Measurements from ENCODE around the gene CDH4. TPM values are rescaled to one million over a fixed set of nuclear protein-coding genes. Genes with fewer than 3 reads are reported as not detected.

The CDH4 gene
- total RNA-seq, 1 experiment from 2014 or later = not detected

GRCh38 chr20:61938839-61939690, 687.0 kb downstream of the CDH4 start:
- no peaks in the 10 kb centered on the region for H3K36me3 ChIP-seq (ENCODE audit: low read depth)
- no peaks in the 10 kb centered on the region for H3K9me2 ChIP-seq (ENCODE audit: insufficient read depth)
- no peaks in the 10 kb centered on the region for H3K4me1 ChIP-seq (replicated peaks; ENCODE audit: insufficient read depth)
- TF ChIP-seq, protein P1, sequence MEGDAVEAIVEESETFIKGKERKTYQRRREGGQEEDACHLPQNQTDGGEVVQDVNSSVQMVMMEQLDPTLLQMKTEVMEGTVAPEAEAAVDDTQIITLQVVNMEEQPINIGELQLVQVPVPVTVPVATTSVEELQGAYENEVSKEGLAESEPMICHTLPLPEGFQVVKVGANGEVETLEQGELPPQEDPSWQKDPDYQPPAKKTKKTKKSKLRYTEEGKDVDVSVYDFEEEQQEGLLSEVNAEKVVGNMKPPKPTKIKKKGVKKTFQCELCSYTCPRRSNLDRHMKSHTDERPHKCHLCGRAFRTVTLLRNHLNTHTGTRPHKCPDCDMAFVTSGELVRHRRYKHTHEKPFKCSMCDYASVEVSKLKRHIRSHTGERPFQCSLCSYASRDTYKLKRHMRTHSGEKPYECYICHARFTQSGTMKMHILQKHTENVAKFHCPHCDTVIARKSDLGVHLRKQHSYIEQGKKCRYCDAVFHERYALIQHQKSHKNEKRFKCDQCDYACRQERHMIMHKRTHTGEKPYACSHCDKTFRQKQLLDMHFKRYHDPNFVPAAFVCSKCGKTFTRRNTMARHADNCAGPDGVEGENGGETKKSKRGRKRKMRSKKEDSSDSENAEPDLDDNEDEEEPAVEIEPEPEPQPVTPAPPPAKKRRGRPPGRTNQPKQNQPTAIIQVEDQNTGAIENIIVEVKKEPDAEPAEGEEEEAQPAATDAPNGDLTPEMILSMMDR (conservative IDR thresholded peaks at IDR 0.05) = no peak
- no peak for TF ChIP-seq EZH2 (IDR thresholded peaks at IDR 0.05; ENCODE audit: low read depth)
- H3K79me2 ChIP-seq (ENCODE audit: low read depth) = no peaks in the 10 kb centered on the region
- H3K4me3 ChIP-seq = no peak overlapping the region
- intact Hi-C loops (cut with micrococcal nuclease; ENCODE audit: unreplicated experiment) = no loop called here
- no peak for DNase-seq
- H3F3A ChIP-seq (ENCODE audit: insufficient read depth, low read depth) = no peaks in the 10 kb centered on the region
- no peak overlapping the region for H2AFZ ChIP-seq
- no peaks in the 10 kb centered on the region for H3K9me3 ChIP-seq (ENCODE audit: insufficient read depth, low read depth)
- ChIA-PET POLR2A (ENCODE audit: unreplicated experiment) (no interaction called here), CTCF (no interaction called here)
- no peak overlapping the region for H3K4me2 ChIP-seq
- peaks cover 76% of the 10 kb centered on the region for H3K27me3 ChIP-seq (ENCODE audit: insufficient read depth, low read depth)
- BruUV-seq (replicated peaks) = no TSS peak
- no peak overlapping the region for H3K27ac ChIP-seq
- 0 out of 2 replicates have a peak, but pooled peaks cover 4% of the 10 kb centered on the region for H4K20me1 ChIP-seq (ENCODE audit: insufficient read depth)

GRCh38 chr20:61939691-61940360, 687.8 kb downstream of the CDH4 start:
- Histone ChIP-seq H3K9me3 (ENCODE audit: insufficient read depth, low read depth) (no peaks in the 10 kb centered on the region), H3K9me2 (ENCODE audit: insufficient read depth) (no peaks in the 10 kb centered on the region), H3K79me2 (ENCODE audit: low read depth) (no peaks in the 10 kb centered on the region), H3K36me3 (ENCODE audit: low read depth) (no peaks in the 10 kb centered on the region), H3F3A (ENCODE audit: insufficient read depth, low read depth) (no peaks in the 10 kb centered on the region), H3K4me2 (no peak overlapping the region), H4K20me1 (ENCODE audit: insufficient read depth) (0 out of 2 replicates have a peak, but pooled peaks cover 4% of the 10 kb centered on the region), H3K27me3 (ENCODE audit: insufficient read depth, low read depth) (peaks cover 68% of the 10 kb centered on the region), H2AFZ (no peak overlapping the region), H3K4me3 (no peak overlapping the region), H3K27ac (no peak overlapping the region), H3K4me1 (replicated peaks; ENCODE audit: insufficient read depth) (no peaks in the 10 kb centered on the region)
- no peak for DNase-seq
- CTCF ChIA-PET = no interaction called here
- intact Hi-C loops (cut with micrococcal nuclease; ENCODE audit: unreplicated experiment) = no loop called here
- BruUV-seq (replicated peaks) = no TSS peak
- TF ChIP-seq, protein P1 (conservative IDR thresholded peaks at IDR 0.05) = no peak
- no peak for TF ChIP-seq EZH2 (IDR thresholded peaks at IDR 0.05; ENCODE audit: low read depth)
- POLR2A ChIA-PET (ENCODE audit: unreplicated experiment) = no interaction called here

DNA sequence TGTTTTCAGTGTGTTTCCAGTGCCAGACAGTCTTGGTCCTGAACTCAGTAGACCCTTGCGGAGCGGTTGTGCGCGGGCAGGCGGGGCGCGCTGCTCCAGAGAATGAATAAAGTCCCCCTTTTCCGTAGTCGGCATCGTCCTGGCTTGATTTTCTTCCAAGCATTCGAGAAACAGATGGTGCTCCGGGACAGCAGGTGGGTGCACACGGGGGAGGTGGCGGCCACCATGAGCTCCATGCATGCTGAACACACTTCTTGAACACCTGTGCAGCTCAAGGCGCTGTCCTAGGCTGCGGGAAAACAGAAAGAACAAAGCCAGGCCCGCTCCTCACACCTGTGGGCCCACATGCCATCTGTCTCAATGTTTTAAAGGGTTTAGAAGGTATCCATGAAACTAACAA, 688.4 kb downstream of the CDH4 start:
- BruUV-seq (replicated peaks) = no TSS peak
- H3K4me3 ChIP-seq = no peak overlapping the region
- DNase-seq = no peak
- H3K4me1 ChIP-seq (replicated peaks; ENCODE audit: insufficient read depth) = no peaks in the 10 kb centered on the region
- intact Hi-C loops (cut with micrococcal nuclease; ENCODE audit: unreplicated experiment) = no loop called here
- POLR2A ChIA-PET (ENCODE audit: unreplicated experiment) = no interaction called here
- H2AFZ ChIP-seq = no peak overlapping the region
- no peaks in the 10 kb centered on the region for H3K9me2 ChIP-seq (ENCODE audit: insufficient read depth)
- no peak for TF ChIP-seq EZH2 (IDR thresholded peaks at IDR 0.05; ENCODE audit: low read depth)
- TF ChIP-seq, protein P1 (conservative IDR thresholded peaks at IDR 0.05) = no peak
- no peak overlapping the region for H3K27ac ChIP-seq
- H3K9me3 ChIP-seq (ENCODE audit: insufficient read depth, low read depth) = no peaks in the 10 kb centered on the region
- H3K79me2 ChIP-seq (ENCODE audit: low read depth) = no peaks in the 10 kb centered on the region
- peaks cover 61% of the 10 kb centered on the region for H3K27me3 ChIP-seq (ENCODE audit: insufficient read depth, low read depth)
- H4K20me1 ChIP-seq (ENCODE audit: insufficient read depth) = 0 out of 2 replicates have a peak, but pooled peaks cover 4% of the 10 kb centered on the region
- no peaks in the 10 kb centered on the region for H3F3A ChIP-seq (ENCODE audit: insufficient read depth, low read depth)
- no peaks in the 10 kb centered on the region for H3K36me3 ChIP-seq (ENCODE audit: low read depth)
- CTCF ChIA-PET = no interaction called here
- H3K4me2 ChIP-seq = no peak overlapping the region
